ENCODE measurements around the gene CFAP119. TPM values are rescaled to one million over a fixed set of nuclear protein-coding genes. Genes with fewer than 3 reads are reported as not detected.

CFAP119 gene
- total and polyA plus RNA-seq, 10 of the 15 experiments (the other 5 are each of a cell fraction or from before 2014, with no cell fraction given), result 2.2 to 9.4 (median 4.3) TPM

GRCh38 chr16:30722916-30723315 lies 38.9 kb downstream of the CFAP119 start:
- Histone ChIP-seq H3K36me3 (ENCODE audit: control insufficient read depth in 2 of 2, insufficient read depth in 2 of 2, low read length in 1 of 2) (peaks cover 42 to 46% of the 10 kb centered on the region in 2 experiments), H3K9ac (ENCODE audit: control insufficient read depth, insufficient read depth, low read length) (no peak overlapping the region), H3K4me2 (ENCODE audit: control insufficient read depth, insufficient read depth) (no peak overlapping the region), H3K4me1 (ENCODE audit: control insufficient read depth, insufficient read depth, low read length) (no peaks in the 10 kb centered on the region), H4K20me1 (ENCODE audit: control insufficient read depth, insufficient read depth) (no peaks in the 10 kb centered on the region), H3K9me3 (replicated peaks; ENCODE audit: control insufficient read depth, insufficient read depth, low read length) (no peaks in the 10 kb centered on the region), H3K27ac (ENCODE audit: control insufficient read depth, insufficient read depth) (no peak overlapping the region), H2AFZ (ENCODE audit: control insufficient read depth, low read depth, low read length) (no peak overlapping the region), H3K27me3 (replicated peaks in 1 of 2; ENCODE audit: control insufficient read depth in 2 of 2, insufficient read depth in 2 of 2, low read length in 1 of 2) (no peaks in the 10 kb centered on the region), H3K79me2 (ENCODE audit: control insufficient read depth, insufficient read depth, low read length) (no peaks in the 10 kb centered on the region), H3K4me3 (no peak overlapping the region)
- ChIA-PET SMC1A (ENCODE audit: uncharacterized antibody, unreplicated experiment) (no interaction called here), CTCF (interaction anchor here (1.1 kb wide), 2 partner anchors 12 to 180 kb away, joined by 3 read pairs; no protein-coding TSS in a partner anchor), RAD21 (ENCODE audit: unreplicated experiment) (interaction anchor here (0.6 kb wide), 1 partner anchor 696 kb away, joined by 3 read pairs; no protein-coding TSS in a partner anchor), POLR2A (no interaction called here)
- ATAC-seq (no peak), FAIRE-seq (no peak), DNase-seq (ENCODE audit: low read depth, low spot score) (no peak)
- 87% methylated on average over 10 of the region's 10 CpGs for WGBS (ENCODE audit: insufficient coverage, insufficient replicate concordance, low lambda C conversion rate, missing lambda C conversion rate)
- in situ Hi-C loops (cut with MboI) (no loop called here), intact Hi-C loops (cut with micrococcal nuclease; ENCODE audit: unreplicated experiment) (no loop called here)
- TF ChIP-seq E2F4 (IDR thresholded peaks at IDR 0.05; ENCODE audit: low read depth, low read length) (no peak), TCF7 (IDR thresholded peaks at IDR 0.05; ENCODE audit: borderline replicate concordance) (no peak), TAF1 (IDR thresholded peaks at IDR 0.05; ENCODE audit: borderline replicate concordance, low read depth, low read length) (no peak), ELK1 (IDR thresholded peaks at IDR 0.05; ENCODE audit: low read depth, low read length) (no peak), SMARCA5 (IDR thresholded peaks at IDR 0.05) (no peak), CREM (IDR thresholded peaks at IDR 0.05; ENCODE audit: low read depth) (no peak), SIX5 (IDR thresholded peaks at IDR 0.05; ENCODE audit: low read depth, low read length, severe bottlenecking) (no peak), EGR1 (IDR thresholded peaks at IDR 0.05; ENCODE audit: borderline replicate concordance in 1 of 2, low read depth in 2 of 2, low read length in 2 of 2) (no peak), CHD2 (IDR thresholded peaks at IDR 0.05; ENCODE audit: borderline replicate concordance, low read depth, low read length) (no peak), RELB (IDR thresholded peaks at IDR 0.05; ENCODE audit: low read depth) (no peak), MYB (IDR thresholded peaks at IDR 0.05; ENCODE audit: borderline replicate concordance, low read depth, low read length) (no peak)
- BruUV-seq (replicated peaks), result no TSS peak

All from GM12878 (cell line).